ENCODE data around the gene SOCS7.

GRCh38 chr17:38355251-38355650 is 3.6 kb downstream of the SOCS7 start:
- TF ChIP-seq POLR2A (IDR thresholded peaks at IDR 0.05) (no peak), CTCF (IDR thresholded peaks at IDR 0.05) (no peak), POLR2AphosphoS5 (IDR thresholded peaks at IDR 0.05; ENCODE audit: insufficient read depth in 1 of 2, low read depth in 1 of 2) (no peak)
